ENCODE results near the gene WDR13.
"Not testable (repeated sequence)": the region's sequence is repeated elsewhere in the genome, so short reads cannot be mapped to it uniquely, and the experiment has no call there.

WDR13 gene

GRCh38 chrX:48654746-48655145 is 57.5 kb downstream of the WDR13 start:
- DNase-seq (ENCODE audit: low read depth, low spot score): not testable (repeated sequence)

Data from activated CD4-positive, CD25-positive, alpha-beta regulatory T cell treated with anti-CD3 and anti-CD28 coated beads, Interleukin-2, amount 50 U/mL, for 16 hours (primary cell).